Measurements from ENCODE around the gene ZNF546.

Gene ZNF546

GRCh38 chr19:40056505-40056904, 59.6 kb downstream of the ZNF546 start:
- H4K20me1 ChIP-seq (ENCODE audit: insufficient read depth): no peaks in the 10 kb centered on the region
- peak overlapping the region; percentile 66; the same call in 1 of the 2 replicates for H3K9ac ChIP-seq
- H3K79me2 ChIP-seq (ENCODE audit: insufficient read depth, low read depth): peaks cover 24% of the 10 kb centered on the region; the same call in 1 of the 2 replicates
- peaks cover 26% of the 10 kb centered on the region for H3K4me1 ChIP-seq (ENCODE audit: low read depth, poor library complexity, severe bottlenecking)
- no peaks in the 10 kb centered on the region for H3K36me3 ChIP-seq (ENCODE audit: insufficient read depth)
- TF ChIP-seq CTCF (conservative IDR thresholded peaks at IDR 0.05; ENCODE audit: low read depth, low read length): no peak
- peak overlapping the region; percentile 72 for H3K4me2 ChIP-seq
- H3K27me3 ChIP-seq (ENCODE audit: insufficient read depth, low read depth): no peaks in the 10 kb centered on the region
- H3K27ac ChIP-seq: no peak overlapping the region
- H2AFZ ChIP-seq (ENCODE audit: low read depth): peak overlapping the region; percentile 70
- peak overlapping the region; percentile 70 for H3K4me3 ChIP-seq (IDR thresholded peaks at IDR 0.05; ENCODE audit: insufficient read depth, low read depth, low read length)

GRCh38 chr19:40057166-40057565, 60.3 kb downstream of the ZNF546 start:
- no peak overlapping the region for H3K4me3 ChIP-seq (IDR thresholded peaks at IDR 0.05; ENCODE audit: insufficient read depth, low read depth, low read length)
- TF ChIP-seq CTCF (conservative IDR thresholded peaks at IDR 0.05; ENCODE audit: low read depth, low read length): no peak
- no peaks in the 10 kb centered on the region for H4K20me1 ChIP-seq (ENCODE audit: insufficient read depth)
- H3K27me3 ChIP-seq (ENCODE audit: insufficient read depth, low read depth): no peaks in the 10 kb centered on the region
- H3K4me1 ChIP-seq (ENCODE audit: low read depth, poor library complexity, severe bottlenecking): peaks cover 26% of the 10 kb centered on the region
- H3K36me3 ChIP-seq (ENCODE audit: insufficient read depth): no peaks in the 10 kb centered on the region
- H3K79me2 ChIP-seq (ENCODE audit: insufficient read depth, low read depth): peaks cover 18% of the 10 kb centered on the region; the same call in 1 of the 2 replicates
- no peak overlapping the region for H3K4me2 ChIP-seq
- no peak overlapping the region for H3K27ac ChIP-seq
- H2AFZ ChIP-seq (ENCODE audit: low read depth): no peak overlapping the region
- no peak overlapping the region for H3K9ac ChIP-seq

- Histone ChIP-seq H3K9ac (no peak overlapping the region), H2AFZ (ENCODE audit: low read depth) (no peak overlapping the region), H3K4me1 (ENCODE audit: low read depth, poor library complexity, severe bottlenecking) (peaks cover 26% of the 10 kb centered on the region), H3K27ac (peak overlapping the region; percentile 16; the same call in 1 of the 2 replicates), H3K36me3 (ENCODE audit: insufficient read depth) (no peaks in the 10 kb centered on the region), H3K4me2 (peak overlapping the region; percentile 4; the same call in 1 of the 2 replicates), H3K4me3 (IDR thresholded peaks at IDR 0.05; ENCODE audit: insufficient read depth, low read depth, low read length) (no peak overlapping the region), H3K79me2 (ENCODE audit: insufficient read depth, low read depth) (peaks cover 4% of the 10 kb centered on the region; the same call in 1 of the 2 replicates), H4K20me1 (ENCODE audit: insufficient read depth) (no peaks in the 10 kb centered on the region), H3K27me3 (ENCODE audit: insufficient read depth, low read depth) (no peaks in the 10 kb centered on the region)
- TF ChIP-seq CTCF (conservative IDR thresholded peaks at IDR 0.05; ENCODE audit: low read depth, low read length): no peak
Observed at GRCh38 chr19:40059624-40060023, 62.8 kb downstream of the ZNF546 start.

- H3K27me3 ChIP-seq (ENCODE audit: insufficient read depth, low read depth): no peaks in the 10 kb centered on the region
- H4K20me1 ChIP-seq (ENCODE audit: insufficient read depth): no peaks in the 10 kb centered on the region
- no peak overlapping the region for H2AFZ ChIP-seq (ENCODE audit: low read depth)
- H3K79me2 ChIP-seq (ENCODE audit: insufficient read depth, low read depth): no peaks in the 10 kb centered on the region
- H3K9ac ChIP-seq: no peak overlapping the region
- 0 out of 2 replicates have a peak, but pooled peaks cover 3% of the 10 kb centered on the region for H3K36me3 ChIP-seq (ENCODE audit: insufficient read depth)
- H3K4me1 ChIP-seq (ENCODE audit: low read depth, poor library complexity, severe bottlenecking): no peaks in the 10 kb centered on the region
- H3K4me3 ChIP-seq (IDR thresholded peaks at IDR 0.05; ENCODE audit: insufficient read depth, low read depth, low read length): no peak overlapping the region
- H3K27ac ChIP-seq: no peak overlapping the region
- H3K4me2 ChIP-seq: no peak overlapping the region
- no peak for TF ChIP-seq CTCF (conservative IDR thresholded peaks at IDR 0.05; ENCODE audit: low read depth, low read length)
Observed at GRCh38 chr19:40070058-40070457, 73.2 kb downstream of the ZNF546 start.
